ENCODE measurements around the gene HECW1.
"Not testable (repeated sequence)": the region's sequence is repeated elsewhere in the genome, so short reads cannot be mapped to it uniquely, and the experiment has no call there.

HECW1 gene

DNA sequence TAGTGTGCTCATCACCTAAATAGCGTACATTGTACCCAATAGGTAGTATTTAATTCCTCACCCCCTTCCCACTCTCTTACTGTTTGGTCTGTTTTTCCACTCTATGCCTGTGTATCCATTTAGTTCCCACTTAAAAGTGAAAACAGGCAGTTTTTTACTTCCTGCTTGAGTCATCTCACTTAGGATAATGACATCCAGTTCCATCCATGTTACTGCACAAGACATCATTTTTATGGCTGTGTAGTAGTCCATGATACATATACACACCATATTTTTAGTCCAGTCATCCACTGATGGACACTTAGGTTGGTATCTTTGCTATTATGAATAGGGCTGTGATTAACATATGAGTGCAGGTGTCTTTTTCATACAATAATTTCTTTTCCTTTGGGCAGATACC lies 480.6 kb downstream of the HECW1 start:
- ATAC-seq (ENCODE audit: low read depth) (no peak), DNase-seq (ENCODE audit: low spot score in 2 of 2) (no peak)
- Mint-ChIP-seq H3K4me1 (peaks cover 49% of the 10 kb centered on the region), H3K27ac (peak overlapping the region; percentile 62), H3K27me3 (no peaks in the 10 kb centered on the region), H3K36me3 (peaks cover 8% of the 10 kb centered on the region), H3K9me3 (no peaks in the 10 kb centered on the region), H3K4me3 (peak overlapping the region; percentile 50)

DNA sequence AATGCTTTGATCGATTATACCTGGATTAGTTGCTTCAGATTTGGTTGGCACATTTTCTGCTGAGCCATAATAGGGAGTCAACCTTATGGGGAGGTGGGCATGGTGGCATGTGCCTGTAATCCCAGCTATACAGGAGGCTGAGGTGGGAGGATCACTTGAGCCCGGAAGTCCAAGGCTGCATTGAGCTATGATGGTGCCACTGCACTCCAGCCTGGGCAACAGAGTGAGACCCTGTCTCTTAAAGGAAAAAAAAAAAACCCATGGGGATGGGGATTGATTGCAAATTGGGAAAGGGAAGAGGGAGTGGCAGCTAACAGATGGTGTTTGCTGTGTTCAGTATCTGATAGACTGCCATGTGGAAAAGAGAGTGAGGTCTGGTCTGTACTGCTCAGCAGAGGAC lies 481.6 kb downstream of the HECW1 start:
- H3K9me3 Mint-ChIP-seq, result no peaks in the 10 kb centered on the region
- no peak for ATAC-seq (ENCODE audit: low read depth)
- H3K36me3 Mint-ChIP-seq, result peaks cover 10% of the 10 kb centered on the region
- H3K4me1 Mint-ChIP-seq, result peaks cover 40% of the 10 kb centered on the region
- peak overlapping the region; percentile 62 for H3K27ac Mint-ChIP-seq
- peak overlapping the region; percentile 43 for H3K4me3 Mint-ChIP-seq
- H3K27me3 Mint-ChIP-seq, result no peaks in the 10 kb centered on the region
- DNase-seq (ENCODE audit: low spot score in 2 of 2), result no peak

GRCh38 chr7:43596426-43596825 lies 484.0 kb downstream of the HECW1 start:
- Mint-ChIP-seq H3K36me3 (peaks cover 12% of the 10 kb centered on the region), H3K4me1 (peaks cover 30% of the 10 kb centered on the region)
- not testable (repeated sequence) for H3K9me3 Mint-ChIP-seq; H3K27me3 Mint-ChIP-seq; H3K27ac Mint-ChIP-seq; DNase-seq (ENCODE audit: low spot score in 2 of 2); H3K4me3 Mint-ChIP-seq; ATAC-seq (ENCODE audit: low read depth)

DNA sequence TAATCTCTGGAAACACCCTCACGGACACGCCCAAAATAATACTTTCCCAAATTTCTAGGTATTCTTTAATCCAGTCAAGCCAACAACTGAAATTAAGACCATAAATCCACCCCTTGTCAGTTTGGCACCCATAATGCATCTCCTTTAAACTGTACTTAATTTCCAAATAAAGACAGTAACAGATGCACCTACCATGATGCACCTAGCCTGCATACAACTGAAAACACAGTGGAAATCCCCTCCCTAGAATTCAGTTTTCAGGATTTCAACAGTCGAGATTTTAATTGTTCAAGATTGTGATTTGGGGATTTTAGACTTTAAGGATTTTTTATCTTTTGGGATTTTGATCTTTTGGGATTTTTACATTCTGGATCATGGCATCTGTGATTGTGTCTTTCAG lies 487.6 kb downstream of the HECW1 start:
- peaks cover 17% of the 10 kb centered on the region for H3K36me3 Mint-ChIP-seq
- H3K27ac Mint-ChIP-seq, result peak overlapping the region; percentile 76
- ATAC-seq (ENCODE audit: low read depth) (no peak), DNase-seq (ENCODE audit: low spot score in 2 of 2) (no peak)
- no peak overlapping the region for H3K4me3 Mint-ChIP-seq
- no peaks in the 10 kb centered on the region for H3K27me3 Mint-ChIP-seq
- H3K4me1 Mint-ChIP-seq, result peaks cover 16% of the 10 kb centered on the region
- H3K9me3 Mint-ChIP-seq, result peaks cover 1% of the 10 kb centered on the region

GRCh38 chr7:43602256-43602655 lies 489.8 kb downstream of the HECW1 start:
- ATAC-seq (ENCODE audit: low read depth) (no peak), DNase-seq (ENCODE audit: low spot score in 2 of 2) (no peak)
- no peak overlapping the region for H3K4me3 Mint-ChIP-seq
- peaks cover 27% of the 10 kb centered on the region for H3K4me1 Mint-ChIP-seq
- H3K27ac Mint-ChIP-seq, result no peak overlapping the region
- H3K36me3 Mint-ChIP-seq, result peaks cover 21% of the 10 kb centered on the region
- H3K27me3 Mint-ChIP-seq, result no peaks in the 10 kb centered on the region
- peaks cover 1% of the 10 kb centered on the region for H3K9me3 Mint-ChIP-seq

GRCh38 chr7:43604251-43604650 lies 491.8 kb downstream of the HECW1 start:
- no peak for DNase-seq (ENCODE audit: low spot score in 2 of 2)
- no peak for ATAC-seq (ENCODE audit: low read depth)
- Mint-ChIP-seq H3K36me3 (peaks cover 28% of the 10 kb centered on the region), H3K4me3 (no peak overlapping the region), H3K27ac (peak overlapping the region; percentile 70), H3K27me3 (no peaks in the 10 kb centered on the region), H3K4me1 (peaks cover 34% of the 10 kb centered on the region), H3K9me3 (peaks cover 1% of the 10 kb centered on the region)

DNA sequence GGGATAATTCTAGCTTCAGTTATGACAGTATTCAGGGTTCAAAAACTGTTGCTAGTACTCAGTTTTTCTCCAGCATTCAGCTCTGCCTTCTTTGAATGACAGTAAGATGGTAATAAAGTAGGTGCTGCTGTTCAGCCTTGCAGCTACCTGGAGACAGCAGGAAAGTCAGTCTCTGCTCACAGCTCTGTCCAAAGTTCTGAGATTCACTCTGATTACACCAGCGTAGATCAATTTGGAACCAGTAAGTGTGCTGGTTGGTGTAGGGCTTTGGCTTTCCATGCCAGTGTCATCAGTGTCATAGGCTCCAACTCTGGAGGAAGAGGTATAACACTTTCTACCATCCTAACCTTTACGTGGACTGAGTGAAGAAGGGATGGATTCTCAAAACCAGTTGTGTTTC lies 496.6 kb downstream of the HECW1 start:
- Mint-ChIP-seq H3K27ac (peak overlapping the region; percentile 81), H3K36me3 (peaks cover 35% of the 10 kb centered on the region), H3K9me3 (peaks cover 1% of the 10 kb centered on the region), H3K27me3 (no peaks in the 10 kb centered on the region), H3K4me1 (peaks cover 45% of the 10 kb centered on the region), H3K4me3 (no peak overlapping the region)
- ATAC-seq (ENCODE audit: low read depth) (no peak), DNase-seq (ENCODE audit: low spot score in 2 of 2) (no peak)

GRCh38 chr7:43612128-43612527 lies 499.7 kb downstream of the HECW1 start:
- H3K36me3 Mint-ChIP-seq, result peaks cover 29% of the 10 kb centered on the region
- peaks cover 30% of the 10 kb centered on the region for H3K4me1 Mint-ChIP-seq
- H3K9me3 Mint-ChIP-seq, result no peaks in the 10 kb centered on the region
- DNase-seq (ENCODE audit: low spot score in 2 of 2), result no peak
- H3K4me3 Mint-ChIP-seq, result no peak overlapping the region
- peak overlapping the region; percentile 64 for H3K27ac Mint-ChIP-seq
- H3K27me3 Mint-ChIP-seq, result no peaks in the 10 kb centered on the region
- no peak for ATAC-seq (ENCODE audit: low read depth)

- no peak for DNase-seq (ENCODE audit: low spot score in 2 of 2)
- peak; percentile 59 for ATAC-seq (ENCODE audit: low read depth)
- H3K27ac Mint-ChIP-seq, result peak overlapping the region; percentile 64
- H3K4me3 Mint-ChIP-seq, result peak overlapping the region; percentile 24
- peaks cover 29% of the 10 kb centered on the region for H3K36me3 Mint-ChIP-seq
- no peaks in the 10 kb centered on the region for H3K9me3 Mint-ChIP-seq
- H3K27me3 Mint-ChIP-seq, result no peaks in the 10 kb centered on the region
- H3K4me1 Mint-ChIP-seq, result peaks cover 30% of the 10 kb centered on the region
These were observed 500.4 kb downstream of the HECW1 start for GRCh38 chr7:43612599-43613589.

Measured in memory B cell (primary cell).